Measurements from ENCODE around the gene CATSPER4. TPM values are rescaled to one million over a fixed set of nuclear protein-coding genes. Genes with fewer than 3 reads are reported as not detected.
"Not testable (repeated sequence)": the region's sequence is repeated elsewhere in the genome, so short reads cannot be mapped to it uniquely, and the experiment has no call there.

CATSPER4 gene
- total RNA-seq, 1 donor from 2014 or later, result not detected

GRCh38 chr1:26195805-26196204 is 5.4 kb downstream of the CATSPER4 start:
- no peak for DNase-seq

- no peak for DNase-seq
Observed at GRCh38 chr1:26197301-26197700, 6.9 kb downstream of the CATSPER4 start.

GRCh38 chr1:26197813-26198212 is 7.4 kb downstream of the CATSPER4 start:
- no peak for DNase-seq

GRCh38 chr1:26200413-26200812 is 10.0 kb downstream of the CATSPER4 start:
- no peak for DNase-seq

GRCh38 chr1:26203642-26204318 is 13.4 kb downstream of the CATSPER4 start:
- DNase-seq, result no peak

- DNase-seq, result no peak
Observed at GRCh38 chr1:26210147-26210870, 19.9 kb downstream of the CATSPER4 start.

- DNase-seq, result no peak
Observed at GRCh38 chr1:26212726-26213125, 22.3 kb downstream of the CATSPER4 start.

GRCh38 chr1:26213335-26213905 is 23.0 kb downstream of the CATSPER4 start:
- DNase-seq, result no peak

- DNase-seq, result no peak
Observed at GRCh38 chr1:26215246-26215645, 24.8 kb downstream of the CATSPER4 start.

GRCh38 chr1:26218906-26219494 is 28.6 kb downstream of the CATSPER4 start:
- DNase-seq, result no peak

- DNase-seq, result no peak
Observed at GRCh38 chr1:26220199-26220912, 30.0 kb downstream of the CATSPER4 start.

- DNase-seq, result no peak
Observed at GRCh38 chr1:26221094-26221493, 30.7 kb downstream of the CATSPER4 start.

GRCh38 chr1:26224606-26225005 is 34.2 kb downstream of the CATSPER4 start:
- no peak for DNase-seq

GRCh38 chr1:26225033-26225831 is 34.8 kb downstream of the CATSPER4 start:
- peak; percentile 57 for DNase-seq

- DNase-seq, result not testable (repeated sequence)
Observed at GRCh38 chr1:26230682-26231081, 40.3 kb downstream of the CATSPER4 start.

GRCh38 chr1:26233903-26234643 is 43.7 kb downstream of the CATSPER4 start, which contains the start of gene CEP85:
CEP85 (plus strand) TSS chr1:26234200; CDS start chr1:26239784, 5,584 bp downstream.
- DNase-seq, result peak; percentile 99

- peak; percentile 41 for DNase-seq
Observed at GRCh38 chr1:26234644-26235370, 44.4 kb downstream of the CATSPER4 start.

- no peak for DNase-seq
Observed at GRCh38 chr1:26237230-26237966, 47.0 kb downstream of the CATSPER4 start.

GRCh38 chr1:26239936-26240335 is 49.5 kb downstream of the CATSPER4 start:
- no peak for DNase-seq

All from tongue (tissue), 2 donors.